ENCODE data around the gene RTP5. TPM values are rescaled to one million over a fixed set of nuclear protein-coding genes. Genes with fewer than 3 reads are reported as not detected.
"Not testable (repeated sequence)": the region's sequence is repeated elsewhere in the genome, so short reads cannot be mapped to it uniquely, and the experiment has no call there.

The RTP5 gene
- total and polyA plus RNA-seq, 12 donors: 0.15 TPM; not detected in 11

- H3K27me3 ChIP-seq: peaks cover 0 to 8% (median 0%) of the 10 kb centered on the region in 7 donors
- peaks cover 0 to 38% (median 3%) of the 10 kb centered on the region in 11 donors for H3K9me3 ChIP-seq
- no peak overlapping the region for H3K27ac ChIP-seq
- ATAC-seq: no peak
- no peak for TF ChIP-seq CTCF (IDR thresholded peaks at IDR 0.05)
- 90 to 92% methylated on average over 13 of the region's 13 CpGs for WGBS, 2 donors
- intact Hi-C loops (cut with DNase I): no loop called here
- DNase-seq: no peak
- no peak overlapping the region for H3K4me3 ChIP-seq
- no peaks in the 10 kb centered on the region for H3K36me3 ChIP-seq
- no peaks in the 10 kb centered on the region for H3K4me1 ChIP-seq
Measured at GRCh38 chr2:241914542-241914941, 45.0 kb downstream of the RTP5 start.

- H3K4me1 ChIP-seq; intact Hi-C loops (cut with DNase I); H3K36me3 ChIP-seq; H3K27me3 ChIP-seq; ATAC-seq; DNase-seq; H3K27ac ChIP-seq; H3K4me3 ChIP-seq; H3K9me3 ChIP-seq: not testable (repeated sequence)
- 94 to 96% methylated on average over 7 to 8 of the region's 9 CpGs for WGBS, 2 donors
Measured at GRCh38 chr2:241921631-241922030, 52.1 kb downstream of the RTP5 start.

- H3K27me3 ChIP-seq: no peaks in the 10 kb centered on the region
- H3K36me3 ChIP-seq: no peaks in the 10 kb centered on the region
- H3K4me3 ChIP-seq: no peak overlapping the region
- H3K27ac ChIP-seq: no peak overlapping the region
- ATAC-seq: no peak
- no peak for DNase-seq
- H3K4me1 ChIP-seq: no peaks in the 10 kb centered on the region
- peaks cover 0 to 9% (median 0%) of the 10 kb centered on the region in 11 donors for H3K9me3 ChIP-seq
- no peak for TF ChIP-seq CTCF (IDR thresholded peaks at IDR 0.05)
- 84 to 85% methylated on average over 7 to 9 of the region's 9 CpGs for WGBS, 2 donors
- intact Hi-C loops (cut with DNase I): no loop called here
Measured at GRCh38 chr2:241922411-241922810, 52.9 kb downstream of the RTP5 start.

- WGBS, 2 donors: 82% methylated on average over 11 to 12 of the region's 13 CpGs
- H3K27ac ChIP-seq; ATAC-seq; DNase-seq; H3K4me3 ChIP-seq; H3K36me3 ChIP-seq; H3K27me3 ChIP-seq; intact Hi-C loops (cut with DNase I); H3K9me3 ChIP-seq; H3K4me1 ChIP-seq: not testable (repeated sequence)
Measured at GRCh38 chr2:241922816-241923601, 53.5 kb downstream of the RTP5 start.

Other genes starting within 250 kb of the RTP5 start
- gene THAP4, start 232.6 kb upstream of the RTP5 start, total RNA-seq: 100 to 1,000 TPM in 1 of 10 donors, 10 to 100 TPM in 9; 68.7 to 101 (median 75.4) TPM
- gene THAP4, start 232.6 kb upstream of the RTP5 start, polyA plus RNA-seq: 10 to 100 TPM; 80.7 to 92.5 TPM
- 10 to 100 TPM; 34.7 to 52.1 (median 41.2) TPM for gene ATG4B, start 232.0 kb upstream of the RTP5 start, total RNA-seq
- 10 to 100 TPM; 51.1 to 55.7 TPM for gene ATG4B, start 232.0 kb upstream of the RTP5 start, polyA plus RNA-seq
- gene DTYMK, start 182.9 kb upstream of the RTP5 start, total RNA-seq: 10 to 100 TPM in 3 of 10 donors, 1 to 10 TPM in 7; 6.4 to 12.4 (median 9.3) TPM
- gene DTYMK, start 182.9 kb upstream of the RTP5 start, polyA plus RNA-seq: 10 to 100 TPM in 1 of 2 donors, 1 to 10 TPM in 1; 9.2 to 18.5 TPM
- 10 to 100 TPM; 10.4 to 24.6 (median 17.4) TPM for gene ING5, start 167.7 kb upstream of the RTP5 start, total RNA-seq
- gene ING5, start 167.7 kb upstream of the RTP5 start, polyA plus RNA-seq: 10 to 100 TPM; 19.0 to 49.9 TPM
- gene D2HGDH, start 135.1 kb upstream of the RTP5 start, total RNA-seq: 10 to 100 TPM; 15.1 to 22.8 (median 19.1) TPM
- gene D2HGDH, start 135.1 kb upstream of the RTP5 start, polyA plus RNA-seq: 10 to 100 TPM in 1 of 2 donors, 1 to 10 TPM in 1; 7.6 to 24.7 TPM
- under 1 TPM in 3 of 10 donors, not detected in 7; 0.19 to 0.28 (median 0.23) TPM for gene GAL3ST2, start 92.9 kb upstream of the RTP5 start, total RNA-seq
- not detected for gene GAL3ST2, start 92.9 kb upstream of the RTP5 start, polyA plus RNA-seq
- gene NEU4, start 60.5 kb upstream of the RTP5 start, total RNA-seq: 1 to 10 TPM in 1 of 10 donors, under 1 TPM in 7, not detected in 2; 0.07 to 1.2 (median 0.46) TPM
- gene NEU4, start 60.5 kb upstream of the RTP5 start, polyA plus RNA-seq: 1 to 10 TPM in 1 of 2 donors, under 1 TPM in 1; 0.22 to 1.0 TPM
- 10 to 100 TPM in 1 of 10 donors, 1 to 10 TPM in 9; 1.3 to 14.2 (median 2.8) TPM for gene PDCD1, start 10.8 kb upstream of the RTP5 start, total RNA-seq
- 1 to 10 TPM; 6.4 to 7.1 TPM for gene PDCD1, start 10.8 kb upstream of the RTP5 start, polyA plus RNA-seq

Data from heart right ventricle (tissue), 16 donors.